ENCODE data around the gene GANC.

GANC gene

GRCh38 chr15:42363942-42364341, 90.9 kb downstream of the GANC start:
- peaks cover 15% of the 10 kb centered on the region; the same call in 1 of the 2 replicates for H3K4me1 ChIP-seq (ENCODE audit: insufficient read depth, low read length)
- H3K27me3 ChIP-seq (ENCODE audit: insufficient read depth, low read length), result peaks cover 15% of the 10 kb centered on the region; the same call in 1 of the 2 replicates
- no peak overlapping the region for H3K9ac ChIP-seq (ENCODE audit: low read depth, low read length)
- H3K4me3 ChIP-seq (ENCODE audit: low read length), result peak overlapping the region; percentile 2; the same call in 1 of the 2 replicates
- no peak overlapping the region for H3K27ac ChIP-seq (ENCODE audit: low read length)
- H3K9me3 ChIP-seq (ENCODE audit: insufficient read depth, low read depth, low read length), result peaks cover 7% of the 10 kb centered on the region; the same call in 1 of the 2 replicates
- H3K36me3 ChIP-seq (ENCODE audit: insufficient read depth, low read depth, low read length), result no peaks in the 10 kb centered on the region

GRCh38 chr15:42364529-42364928, 91.5 kb downstream of the GANC start:
- H3K36me3 ChIP-seq (ENCODE audit: insufficient read depth, low read depth, low read length), result no peaks in the 10 kb centered on the region
- H3K9ac ChIP-seq (ENCODE audit: low read depth, low read length), result no peak overlapping the region
- peaks cover 11% of the 10 kb centered on the region for H3K9me3 ChIP-seq (ENCODE audit: insufficient read depth, low read depth, low read length)
- H3K4me3 ChIP-seq (ENCODE audit: low read length), result no peak overlapping the region
- peaks cover 15% of the 10 kb centered on the region; the same call in 1 of the 2 replicates for H3K27me3 ChIP-seq (ENCODE audit: insufficient read depth, low read length)
- H3K27ac ChIP-seq (ENCODE audit: low read length), result no peak overlapping the region
- peaks cover 15% of the 10 kb centered on the region; the same call in 1 of the 2 replicates for H3K4me1 ChIP-seq (ENCODE audit: insufficient read depth, low read length)

- Histone ChIP-seq H3K4me1 (ENCODE audit: insufficient read depth, low read length) (peaks cover 12% of the 10 kb centered on the region; the same call in 1 of the 2 replicates), H3K27ac (ENCODE audit: low read length) (no peak overlapping the region), H3K9ac (ENCODE audit: low read depth, low read length) (no peak overlapping the region), H3K36me3 (ENCODE audit: insufficient read depth, low read depth, low read length) (no peaks in the 10 kb centered on the region), H3K27me3 (ENCODE audit: insufficient read depth, low read length) (peaks cover 15% of the 10 kb centered on the region; the same call in 1 of the 2 replicates), H3K4me3 (ENCODE audit: low read length) (no peak overlapping the region), H3K9me3 (ENCODE audit: insufficient read depth, low read depth, low read length) (peaks cover 14% of the 10 kb centered on the region)
Measured at GRCh38 chr15:42365921-42366550, 93.0 kb downstream of the GANC start.

- H3K4me3 ChIP-seq (ENCODE audit: low read length), result no peak overlapping the region
- no peak overlapping the region for H3K9ac ChIP-seq (ENCODE audit: low read depth, low read length)
- H3K27ac ChIP-seq (ENCODE audit: low read length), result no peak overlapping the region
- H3K36me3 ChIP-seq (ENCODE audit: insufficient read depth, low read depth, low read length), result no peaks in the 10 kb centered on the region
- H3K4me1 ChIP-seq (ENCODE audit: insufficient read depth, low read length), result peaks cover 12% of the 10 kb centered on the region; the same call in 1 of the 2 replicates
- peaks cover 19% of the 10 kb centered on the region for H3K9me3 ChIP-seq (ENCODE audit: insufficient read depth, low read depth, low read length)
- peaks cover 15% of the 10 kb centered on the region; the same call in 1 of the 2 replicates for H3K27me3 ChIP-seq (ENCODE audit: insufficient read depth, low read length)
Measured at GRCh38 chr15:42367041-42367440, 94.0 kb downstream of the GANC start.

- Histone ChIP-seq H3K4me1 (ENCODE audit: insufficient read depth, low read length) (peaks cover 9% of the 10 kb centered on the region; the same call in 1 of the 2 replicates), H3K9ac (ENCODE audit: low read depth, low read length) (no peak overlapping the region), H3K27ac (ENCODE audit: low read length) (no peak overlapping the region), H3K36me3 (ENCODE audit: insufficient read depth, low read depth, low read length) (no peaks in the 10 kb centered on the region), H3K9me3 (ENCODE audit: insufficient read depth, low read depth, low read length) (peaks cover 19% of the 10 kb centered on the region), H3K4me3 (ENCODE audit: low read length) (no peak overlapping the region), H3K27me3 (ENCODE audit: insufficient read depth, low read length) (peaks cover 15% of the 10 kb centered on the region; the same call in 1 of the 2 replicates)
Measured at GRCh38 chr15:42368096-42368495, 95.1 kb downstream of the GANC start.

DNA sequence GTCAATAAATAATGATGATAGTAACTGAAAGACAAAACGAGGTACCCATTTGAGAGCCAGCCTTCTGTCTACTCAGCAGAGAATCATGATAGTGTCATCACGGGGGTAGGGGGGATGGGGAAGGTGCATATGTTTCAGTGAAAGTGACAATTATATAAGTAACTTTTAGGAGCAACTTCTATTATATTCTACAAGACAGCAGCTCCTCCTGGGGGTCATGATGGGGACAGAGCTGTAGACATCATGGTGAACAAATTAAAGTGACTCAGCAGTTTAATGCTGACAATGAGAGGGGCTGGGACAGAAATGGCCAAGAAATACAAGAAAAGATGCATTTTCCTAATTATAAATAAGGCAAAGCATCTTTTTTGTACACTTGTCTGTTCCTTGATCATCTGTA, 98.1 kb downstream of the GANC start:
- Histone ChIP-seq H3K9me3 (ENCODE audit: insufficient read depth, low read depth, low read length) (peaks cover 19% of the 10 kb centered on the region), H3K4me3 (ENCODE audit: low read length) (no peak overlapping the region), H3K27ac (ENCODE audit: low read length) (no peak overlapping the region), H3K36me3 (ENCODE audit: insufficient read depth, low read depth, low read length) (no peaks in the 10 kb centered on the region), H3K4me1 (ENCODE audit: insufficient read depth, low read length) (no peaks in the 10 kb centered on the region), H3K9ac (ENCODE audit: low read depth, low read length) (no peak overlapping the region), H3K27me3 (ENCODE audit: insufficient read depth, low read length) (peaks cover 26% of the 10 kb centered on the region)

DNA sequence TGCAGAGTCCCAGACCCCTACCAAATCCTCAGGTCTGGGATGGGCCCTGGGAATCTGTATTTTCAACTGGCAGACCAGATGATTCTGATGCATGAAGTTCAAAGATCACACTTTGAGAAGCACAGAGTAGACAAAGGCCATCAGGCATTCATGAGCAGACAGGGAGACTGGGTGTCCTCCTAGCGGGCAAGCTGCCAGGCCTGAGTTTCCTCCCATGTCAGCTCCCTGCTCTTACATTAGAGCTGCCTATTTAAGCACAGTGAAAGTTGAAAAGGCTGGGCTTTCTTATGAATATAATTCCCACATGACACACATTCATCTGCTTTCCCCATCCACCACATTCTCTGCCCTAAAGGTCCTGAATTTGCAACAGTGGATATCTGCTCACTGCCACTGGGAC, 100.3 kb downstream of the GANC start:
- Histone ChIP-seq H3K27ac (ENCODE audit: low read length) (no peak overlapping the region), H3K36me3 (ENCODE audit: insufficient read depth, low read depth, low read length) (no peaks in the 10 kb centered on the region), H3K4me1 (ENCODE audit: insufficient read depth, low read length) (no peaks in the 10 kb centered on the region), H3K9me3 (ENCODE audit: insufficient read depth, low read depth, low read length) (peaks cover 34% of the 10 kb centered on the region), H3K27me3 (ENCODE audit: insufficient read depth, low read length) (peaks cover 44% of the 10 kb centered on the region), H3K9ac (ENCODE audit: low read depth, low read length) (no peak overlapping the region), H3K4me3 (ENCODE audit: low read length) (no peak overlapping the region)

DNA sequence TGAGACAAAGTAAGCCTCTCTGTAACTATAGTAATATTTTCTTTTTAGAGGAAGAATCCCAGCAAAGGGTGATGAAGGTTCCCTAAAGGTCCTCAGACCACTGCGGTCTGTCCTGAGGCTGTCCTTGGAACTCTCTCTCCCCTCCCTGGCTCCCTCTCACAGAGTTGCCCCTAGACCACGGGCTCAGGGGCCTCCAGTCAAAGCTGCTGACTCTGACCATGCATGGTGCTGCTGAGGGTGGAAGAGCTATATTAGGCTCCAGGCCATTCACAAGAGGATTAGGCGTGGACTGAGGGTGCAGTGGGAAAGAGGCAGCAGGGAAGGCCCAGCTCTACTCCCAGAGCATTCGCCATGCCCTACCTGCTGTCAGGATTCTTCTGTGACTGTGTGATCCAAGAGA, 100.9 kb downstream of the GANC start:
- peaks cover 49% of the 10 kb centered on the region for H3K27me3 ChIP-seq (ENCODE audit: insufficient read depth, low read length)
- no peak overlapping the region for H3K4me3 ChIP-seq (ENCODE audit: low read length)

DNA sequence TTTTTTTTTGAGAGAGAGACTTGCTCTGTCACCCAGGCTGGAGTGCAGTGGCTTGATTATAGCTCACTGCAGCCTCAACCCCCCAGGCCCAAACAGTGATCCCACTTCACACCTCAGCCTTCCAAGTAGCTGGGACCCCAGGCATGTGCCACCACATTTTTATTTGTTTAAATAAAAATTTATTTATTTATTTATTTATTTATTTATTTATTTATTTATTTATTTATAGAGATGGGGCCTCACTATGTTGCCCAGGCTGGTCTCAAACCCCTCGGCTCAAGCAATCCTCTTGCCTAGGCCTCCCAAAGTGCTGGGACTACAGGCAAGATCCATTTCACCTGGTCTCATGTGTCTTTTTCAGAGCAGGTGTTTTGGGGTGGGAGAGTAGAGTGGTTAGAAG, 101.8 kb downstream of the GANC start:
- no peak overlapping the region for H3K27ac ChIP-seq (ENCODE audit: low read length)

More for the DNA sequence above, 100.9 kb downstream of the GANC start:
- Histone ChIP-seq H3K9ac (ENCODE audit: low read depth, low read length) (no peak overlapping the region), H3K9me3 (ENCODE audit: insufficient read depth, low read depth, low read length) (peaks cover 29% of the 10 kb centered on the region), H3K4me1 (ENCODE audit: insufficient read depth, low read length) (no peaks in the 10 kb centered on the region), H3K36me3 (ENCODE audit: insufficient read depth, low read depth, low read length) (no peaks in the 10 kb centered on the region), H3K27ac (ENCODE audit: low read length) (no peak overlapping the region)

DNA sequence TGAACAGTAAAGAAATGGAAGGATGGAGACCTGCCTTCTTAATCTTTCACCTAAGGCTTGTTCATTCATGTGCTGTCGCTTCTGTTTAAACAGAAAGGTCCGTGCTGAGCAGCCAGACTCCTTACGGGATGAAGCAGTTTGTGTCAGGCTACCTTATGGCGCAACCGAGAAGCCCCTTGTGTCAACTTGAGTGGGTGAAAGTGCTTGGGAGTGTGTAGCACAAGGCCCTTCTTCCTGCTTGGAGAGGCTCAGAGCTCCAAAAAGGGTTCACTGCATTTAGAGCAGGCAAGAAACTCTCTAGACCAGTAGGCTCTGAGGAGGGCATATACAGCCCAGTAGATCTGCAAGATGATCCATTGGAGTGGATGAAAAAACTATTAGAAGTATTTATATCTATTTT, 102.3 kb downstream of the GANC start:
- no peaks in the 10 kb centered on the region for H3K36me3 ChIP-seq (ENCODE audit: insufficient read depth, low read depth, low read length)
- H3K27me3 ChIP-seq (ENCODE audit: insufficient read depth, low read length), result peaks cover 61% of the 10 kb centered on the region
- no peak overlapping the region for H3K4me3 ChIP-seq (ENCODE audit: low read length)
- H3K4me1 ChIP-seq (ENCODE audit: insufficient read depth, low read length), result no peaks in the 10 kb centered on the region
- H3K27ac ChIP-seq (ENCODE audit: low read length), result no peak overlapping the region
- H3K9ac ChIP-seq (ENCODE audit: low read depth, low read length), result no peak overlapping the region
- H3K9me3 ChIP-seq (ENCODE audit: insufficient read depth, low read depth, low read length), result peaks cover 23% of the 10 kb centered on the region

More for the DNA sequence above, 101.8 kb downstream of the GANC start:
- H3K4me3 ChIP-seq (ENCODE audit: low read length), result no peak overlapping the region
- H3K4me1 ChIP-seq (ENCODE audit: insufficient read depth, low read length), result no peaks in the 10 kb centered on the region
- no peaks in the 10 kb centered on the region for H3K36me3 ChIP-seq (ENCODE audit: insufficient read depth, low read depth, low read length)
- peaks cover 58% of the 10 kb centered on the region for H3K27me3 ChIP-seq (ENCODE audit: insufficient read depth, low read length)
- no peak overlapping the region for H3K9ac ChIP-seq (ENCODE audit: low read depth, low read length)
- H3K9me3 ChIP-seq (ENCODE audit: insufficient read depth, low read depth, low read length), result peaks cover 23% of the 10 kb centered on the region

GRCh38 chr15:42375941-42376340, 102.9 kb downstream of the GANC start:
- H3K36me3 ChIP-seq (ENCODE audit: insufficient read depth, low read depth, low read length), result no peaks in the 10 kb centered on the region
- no peak overlapping the region for H3K4me3 ChIP-seq (ENCODE audit: low read length)
- no peaks in the 10 kb centered on the region for H3K4me1 ChIP-seq (ENCODE audit: insufficient read depth, low read length)
- no peak overlapping the region for H3K27ac ChIP-seq (ENCODE audit: low read length)
- peaks cover 64% of the 10 kb centered on the region for H3K27me3 ChIP-seq (ENCODE audit: insufficient read depth, low read length)
- H3K9ac ChIP-seq (ENCODE audit: low read depth, low read length), result no peak overlapping the region
- H3K9me3 ChIP-seq (ENCODE audit: insufficient read depth, low read depth, low read length), result peaks cover 23% of the 10 kb centered on the region

DNA sequence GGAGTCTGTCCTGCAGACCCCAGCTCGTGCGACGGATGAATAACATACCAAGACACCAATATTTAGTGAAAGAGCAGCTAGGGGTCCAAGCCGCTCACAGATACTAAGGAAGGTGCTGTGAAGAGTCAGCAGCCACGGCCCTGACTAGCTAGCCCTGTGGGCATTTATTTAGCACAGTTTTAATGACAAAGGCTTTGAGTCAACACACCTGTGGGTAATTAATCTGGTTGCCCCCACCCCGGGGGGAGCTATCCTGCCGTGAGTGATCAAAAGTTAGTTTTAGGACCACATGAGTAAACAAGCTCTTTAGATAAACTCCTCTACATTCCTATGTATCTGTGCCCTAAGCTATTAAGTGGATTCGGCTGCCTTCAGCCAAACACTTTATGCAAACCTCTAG, 105.0 kb downstream of the GANC start:
- H3K9ac ChIP-seq (ENCODE audit: low read depth, low read length), result no peak overlapping the region
- no peaks in the 10 kb centered on the region for H3K36me3 ChIP-seq (ENCODE audit: insufficient read depth, low read depth, low read length)
- H3K4me1 ChIP-seq (ENCODE audit: insufficient read depth, low read length), result no peaks in the 10 kb centered on the region
- no peak overlapping the region for H3K27ac ChIP-seq (ENCODE audit: low read length)
- H3K27me3 ChIP-seq (ENCODE audit: insufficient read depth, low read length), result peaks cover 82% of the 10 kb centered on the region
- no peak overlapping the region for H3K4me3 ChIP-seq (ENCODE audit: low read length)
- H3K9me3 ChIP-seq (ENCODE audit: insufficient read depth, low read depth, low read length), result peaks cover 16% of the 10 kb centered on the region
